ENCODE data around the gene EEPD1.
A peak's percentile ranks its signal among the peaks of the same experiment; 100 is the strongest.

EEPD1 gene

DNA sequence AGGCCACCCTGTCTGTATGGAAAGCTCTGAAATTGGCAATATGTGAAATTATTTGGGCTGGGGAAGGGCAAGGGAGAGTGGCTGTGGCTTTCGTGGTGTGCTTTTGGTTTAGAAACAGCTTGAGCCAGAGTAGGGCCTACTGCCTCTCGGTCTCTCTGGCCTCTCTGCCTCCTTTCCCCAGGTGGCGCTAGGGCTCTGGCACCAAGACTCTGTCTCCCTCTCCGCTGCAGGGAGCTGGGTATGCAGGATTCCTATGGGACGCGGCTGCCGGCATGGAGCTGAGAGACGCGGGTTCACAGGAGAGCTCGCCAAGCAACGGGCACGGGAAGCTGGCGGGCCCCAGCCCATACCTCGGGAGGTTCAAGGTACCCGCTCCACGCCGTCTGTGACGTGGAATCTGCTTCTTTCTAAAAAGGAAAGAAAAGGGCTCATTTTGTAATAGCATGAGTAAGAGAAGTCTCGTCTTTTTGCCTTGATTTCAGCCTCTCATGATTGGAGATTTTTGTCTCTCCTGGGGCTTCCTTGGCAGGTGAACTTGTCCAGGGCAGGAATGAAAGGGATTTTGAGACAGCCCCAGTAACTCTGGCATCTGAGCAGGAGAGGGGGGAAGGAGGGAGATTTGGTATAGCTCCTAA is 131.5 kb downstream of the EEPD1 start:
- TF ChIP-seq HOXD13 (CRISPR knock-in tag; IDR thresholded peaks at IDR 0.05; ENCODE audit: borderline replicate concordance) (no peak), ZNF558 (tag by site-specific recombination; IDR thresholded peaks at IDR 0.05) (no peak), ZNF211 (tag by site-specific recombination; IDR thresholded peaks at IDR 0.05; ENCODE audit: low read depth) (no peak), ZNF76 (tag by site-specific recombination; IDR thresholded peaks at IDR 0.05; ENCODE audit: borderline replicate concordance, low read depth) (no peak), GLI4 (tag by site-specific recombination; IDR thresholded peaks at IDR 0.05) (no peak), MZF1 (tag by site-specific recombination; IDR thresholded peaks at IDR 0.05; ENCODE audit: borderline replicate concordance) (no peak)
- POLR2A ChIA-PET: no interaction called here
- Histone ChIP-seq H3K4me1 (ENCODE audit: control insufficient read depth, insufficient read depth, low read length) (peaks cover 16% of the 10 kb centered on the region), H3K27ac (ENCODE audit: extremely low read depth, low read depth, low read length) (no peak overlapping the region), H3K9me3 (ENCODE audit: control insufficient read depth, insufficient read depth, low read depth, low read length) (no peaks in the 10 kb centered on the region), H3K4me3 (ENCODE audit: low read depth, low read length) (no peak overlapping the region), H3K36me3 (ENCODE audit: control insufficient read depth in 2 of 2, insufficient read depth in 1 of 2, low read length in 2 of 2) (no peaks in the 10 kb centered on the region; a peak in 1 of 3 replicates)
- CTCF ChIA-PET: interaction anchor here (0.6 to 7.8 kb wide), 2 partner anchors 195 to 299 kb away, joined by 3 to 73 read pairs; no protein-coding TSS in a partner anchor

DNA sequence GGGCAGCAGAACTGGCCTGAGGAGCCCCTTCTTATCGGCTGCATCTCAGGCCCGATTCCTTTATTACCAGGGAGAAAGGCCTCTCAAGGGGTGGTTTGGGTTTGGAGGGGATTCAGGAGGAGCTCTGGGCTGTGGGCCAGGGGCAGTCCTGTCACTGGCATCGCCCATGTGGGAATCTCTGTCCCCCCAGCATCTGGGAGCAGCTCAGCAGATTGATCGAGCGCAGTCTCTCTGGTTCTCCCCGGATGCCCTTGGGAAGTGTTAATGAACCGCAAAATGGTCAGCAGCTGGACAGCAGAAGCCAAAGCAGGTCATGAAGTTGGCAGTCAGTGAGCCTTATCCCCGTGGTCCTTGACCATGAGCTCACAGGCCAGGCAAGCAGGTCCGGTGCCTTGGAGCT is 132.2 kb downstream of the EEPD1 start:
- Histone ChIP-seq H3K4me3 (ENCODE audit: low read depth, low read length) (no peak overlapping the region), H3K4me1 (ENCODE audit: control insufficient read depth, insufficient read depth, low read length) (peaks cover 16% of the 10 kb centered on the region), H3K36me3 (ENCODE audit: control insufficient read depth in 2 of 2, insufficient read depth in 1 of 2, low read length in 2 of 2) (no peaks in the 10 kb centered on the region; a peak in 1 of 3 replicates), H3K9me3 (ENCODE audit: control insufficient read depth, insufficient read depth, low read depth, low read length) (no peaks in the 10 kb centered on the region), H3K27ac (ENCODE audit: extremely low read depth, low read depth, low read length) (no peak overlapping the region)
- POLR2A ChIA-PET: no interaction called here
- CTCF ChIA-PET: interaction anchor here (1.1 to 7.8 kb wide), 3 partner anchors 34 to 300 kb away, joined by 3 to 73 read pairs (median 4); no protein-coding TSS in a partner anchor
- TF ChIP-seq SCRT2 (tag by site-specific recombination; IDR thresholded peaks at IDR 0.05) (no peak), ZNF561 (tag by site-specific recombination; IDR thresholded peaks at IDR 0.05; ENCODE audit: borderline replicate concordance) (no peak), ZNF302 (tag by site-specific recombination; IDR thresholded peaks at IDR 0.05; ENCODE audit: low read depth) (no peak), ZNF747 (tag by site-specific recombination; IDR thresholded peaks at IDR 0.05) (no peak), ZBTB21 (tag by site-specific recombination; IDR thresholded peaks at IDR 0.05) (no peak), ZNF707 (tag by site-specific recombination; IDR thresholded peaks at IDR 0.05) (no peak)
- TF ChIP-seq, protein P1, sequence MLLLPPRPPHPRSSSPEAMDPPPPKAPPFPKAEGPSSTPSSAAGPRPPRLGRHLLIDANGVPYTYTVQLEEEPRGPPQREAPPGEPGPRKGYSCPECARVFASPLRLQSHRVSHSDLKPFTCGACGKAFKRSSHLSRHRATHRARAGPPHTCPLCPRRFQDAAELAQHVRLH (tag by site-specific recombination; IDR thresholded peaks at IDR 0.05): no peak
- TF ChIP-seq, protein P2, sequence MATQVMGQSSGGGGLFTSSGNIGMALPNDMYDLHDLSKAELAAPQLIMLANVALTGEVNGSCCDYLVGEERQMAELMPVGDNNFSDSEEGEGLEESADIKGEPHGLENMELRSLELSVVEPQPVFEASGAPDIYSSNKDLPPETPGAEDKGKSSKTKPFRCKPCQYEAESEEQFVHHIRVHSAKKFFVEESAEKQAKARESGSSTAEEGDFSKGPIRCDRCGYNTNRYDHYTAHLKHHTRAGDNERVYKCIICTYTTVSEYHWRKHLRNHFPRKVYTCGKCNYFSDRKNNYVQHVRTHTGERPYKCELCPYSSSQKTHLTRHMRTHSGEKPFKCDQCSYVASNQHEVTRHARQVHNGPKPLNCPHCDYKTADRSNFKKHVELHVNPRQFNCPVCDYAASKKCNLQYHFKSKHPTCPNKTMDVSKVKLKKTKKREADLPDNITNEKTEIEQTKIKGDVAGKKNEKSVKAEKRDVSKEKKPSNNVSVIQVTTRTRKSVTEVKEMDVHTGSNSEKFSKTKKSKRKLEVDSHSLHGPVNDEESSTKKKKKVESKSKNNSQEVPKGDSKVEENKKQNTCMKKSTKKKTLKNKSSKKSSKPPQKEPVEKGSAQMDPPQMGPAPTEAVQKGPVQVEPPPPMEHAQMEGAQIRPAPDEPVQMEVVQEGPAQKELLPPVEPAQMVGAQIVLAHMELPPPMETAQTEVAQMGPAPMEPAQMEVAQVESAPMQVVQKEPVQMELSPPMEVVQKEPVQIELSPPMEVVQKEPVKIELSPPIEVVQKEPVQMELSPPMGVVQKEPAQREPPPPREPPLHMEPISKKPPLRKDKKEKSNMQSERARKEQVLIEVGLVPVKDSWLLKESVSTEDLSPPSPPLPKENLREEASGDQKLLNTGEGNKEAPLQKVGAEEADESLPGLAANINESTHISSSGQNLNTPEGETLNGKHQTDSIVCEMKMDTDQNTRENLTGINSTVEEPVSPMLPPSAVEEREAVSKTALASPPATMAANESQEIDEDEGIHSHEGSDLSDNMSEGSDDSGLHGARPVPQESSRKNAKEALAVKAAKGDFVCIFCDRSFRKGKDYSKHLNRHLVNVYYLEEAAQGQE (tag by site-specific recombination; IDR thresholded peaks at IDR 0.05): peak; percentile 64
- TF ChIP-seq, protein P3, sequence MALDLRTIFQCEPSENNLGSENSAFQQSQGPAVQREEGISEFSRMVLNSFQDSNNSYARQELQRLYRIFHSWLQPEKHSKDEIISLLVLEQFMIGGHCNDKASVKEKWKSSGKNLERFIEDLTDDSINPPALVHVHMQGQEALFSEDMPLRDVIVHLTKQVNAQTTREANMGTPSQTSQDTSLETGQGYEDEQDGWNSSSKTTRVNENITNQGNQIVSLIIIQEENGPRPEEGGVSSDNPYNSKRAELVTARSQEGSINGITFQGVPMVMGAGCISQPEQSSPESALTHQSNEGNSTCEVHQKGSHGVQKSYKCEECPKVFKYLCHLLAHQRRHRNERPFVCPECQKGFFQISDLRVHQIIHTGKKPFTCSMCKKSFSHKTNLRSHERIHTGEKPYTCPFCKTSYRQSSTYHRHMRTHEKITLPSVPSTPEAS (tag by site-specific recombination; IDR thresholded peaks at IDR 0.05): no peak

DNA sequence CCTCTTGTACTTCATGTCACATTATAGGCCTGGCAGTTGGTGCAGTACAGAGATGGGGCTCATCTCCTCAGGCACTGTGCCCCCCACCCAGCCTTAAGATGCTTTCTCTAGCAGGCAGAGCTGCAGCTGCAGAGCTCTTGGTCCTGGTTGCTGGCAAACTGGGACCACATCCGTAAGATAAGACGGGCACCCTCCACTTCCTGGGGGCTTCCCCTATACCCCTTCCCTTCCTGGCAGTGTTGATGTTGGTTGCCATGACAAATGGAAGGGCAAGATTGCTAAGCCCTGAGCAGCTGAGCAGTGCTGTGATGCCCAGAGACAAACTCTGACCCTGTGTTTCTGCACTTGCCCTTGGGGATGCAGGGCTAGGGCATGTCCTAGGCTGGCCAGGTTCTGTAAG is 133.2 kb downstream of the EEPD1 start:
- no peak overlapping the region for H3K4me3 ChIP-seq (ENCODE audit: low read depth, low read length)
- no peak overlapping the region for H3K27ac ChIP-seq (ENCODE audit: extremely low read depth, low read depth, low read length)
- H3K9me3 ChIP-seq (ENCODE audit: control insufficient read depth, insufficient read depth, low read depth, low read length): no peaks in the 10 kb centered on the region
- no peaks in the 10 kb centered on the region; a peak in 1 of 3 replicates for H3K36me3 ChIP-seq (ENCODE audit: control insufficient read depth in 2 of 2, insufficient read depth in 1 of 2, low read length in 2 of 2)
- ChIA-PET CTCF (interaction anchor here (0.6 to 7.8 kb wide), 4 partner anchors 33 to 301 kb away, joined by 3 to 73 read pairs (median 4); no protein-coding TSS in a partner anchor), POLR2A (no interaction called here)
- peaks cover 9% of the 10 kb centered on the region for H3K4me1 ChIP-seq (ENCODE audit: control insufficient read depth, insufficient read depth, low read length)
- TF ChIP-seq KLF7 (tag by site-specific recombination; IDR thresholded peaks at IDR 0.05; ENCODE audit: borderline replicate concordance) (no peak), ZNF610 (tag by site-specific recombination; IDR thresholded peaks at IDR 0.05; ENCODE audit: borderline replicate concordance) (no peak), ZBTB7A (tag by site-specific recombination; IDR thresholded peaks at IDR 0.05; ENCODE audit: low read depth) (no peak), ZNF311 (tag by site-specific recombination; IDR thresholded peaks at IDR 0.05; ENCODE audit: borderline replicate concordance) (no peak), HOXC10 (CRISPR knock-in tag; IDR thresholded peaks at IDR 0.05) (no peak), ZNF707 (tag by site-specific recombination; IDR thresholded peaks at IDR 0.05) (no peak), ZNF621 (tag by site-specific recombination; IDR thresholded peaks at IDR 0.05) (no peak), ZNF544 (tag by site-specific recombination; IDR thresholded peaks at IDR 0.05) (no peak)
- TF ChIP-seq, protein P4, sequence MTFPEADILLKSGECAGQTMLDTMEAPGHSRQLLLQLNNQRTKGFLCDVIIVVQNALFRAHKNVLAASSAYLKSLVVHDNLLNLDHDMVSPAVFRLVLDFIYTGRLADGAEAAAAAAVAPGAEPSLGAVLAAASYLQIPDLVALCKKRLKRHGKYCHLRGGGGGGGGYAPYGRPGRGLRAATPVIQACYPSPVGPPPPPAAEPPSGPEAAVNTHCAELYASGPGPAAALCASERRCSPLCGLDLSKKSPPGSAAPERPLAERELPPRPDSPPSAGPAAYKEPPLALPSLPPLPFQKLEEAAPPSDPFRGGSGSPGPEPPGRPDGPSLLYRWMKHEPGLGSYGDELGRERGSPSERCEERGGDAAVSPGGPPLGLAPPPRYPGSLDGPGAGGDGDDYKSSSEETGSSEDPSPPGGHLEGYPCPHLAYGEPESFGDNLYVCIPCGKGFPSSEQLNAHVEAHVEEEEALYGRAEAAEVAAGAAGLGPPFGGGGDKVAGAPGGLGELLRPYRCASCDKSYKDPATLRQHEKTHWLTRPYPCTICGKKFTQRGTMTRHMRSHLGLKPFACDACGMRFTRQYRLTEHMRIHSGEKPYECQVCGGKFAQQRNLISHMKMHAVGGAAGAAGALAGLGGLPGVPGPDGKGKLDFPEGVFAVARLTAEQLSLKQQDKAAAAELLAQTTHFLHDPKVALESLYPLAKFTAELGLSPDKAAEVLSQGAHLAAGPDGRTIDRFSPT (tag by site-specific recombination; IDR thresholded peaks at IDR 0.05): no peak
